Measurements from ENCODE around the gene TEX51.

- TF ChIP-seq CTCF (IDR thresholded peaks at IDR 0.05) (no peak), POLR2A (IDR thresholded peaks at IDR 0.05) (no peak)
These were observed 20.7 kb upstream of the TEX51 start for GRCh38 chr2:126877861-126878565.
